ENCODE data around the gene MBD3.

The MBD3 gene

DNA sequence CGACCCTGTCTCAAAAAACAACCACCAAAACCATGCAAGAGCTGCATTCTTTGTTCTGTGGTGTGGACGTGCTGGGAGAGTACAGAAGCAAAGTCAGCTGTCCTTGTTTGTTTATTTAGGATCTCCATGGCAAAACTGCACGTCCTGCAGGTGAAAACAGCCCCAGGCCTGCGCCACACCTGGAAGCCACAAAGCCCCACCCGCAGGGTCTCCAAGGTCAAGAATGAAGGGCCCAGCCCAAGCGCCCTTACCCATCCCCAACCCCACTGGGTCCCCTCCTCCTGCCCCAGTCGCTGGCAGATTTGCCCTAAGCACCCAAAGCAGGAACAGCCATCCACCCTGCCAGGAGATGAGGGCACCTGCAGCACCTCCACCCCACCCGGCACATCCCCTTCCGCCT is 10.5 kb downstream of the MBD3 start:
- in situ Hi-C loops (cut with HindIII; ENCODE audit: low pct_ligation_motif_present, low sequenced_read_pairs), result no loop called here
- DNase-seq, result no peak
- no peak for TF ChIP-seq CTCF (IDR thresholded peaks at IDR 0.05; ENCODE audit: low read depth, low read length, missing control alignments)
- peaks cover 49% of the 10 kb centered on the region for H3K36me3 ChIP-seq (replicated peaks)
- no peak overlapping the region for H3K27ac ChIP-seq
- no peaks in the 10 kb centered on the region for H3K27me3 ChIP-seq (replicated peaks)
- H3K4me3 ChIP-seq (ENCODE audit: low read depth, low read length), result no peak overlapping the region

- no peak overlapping the region for H3K27ac ChIP-seq
- H3K4me3 ChIP-seq (ENCODE audit: low read depth, low read length), result no peak overlapping the region
- no peaks in the 10 kb centered on the region for H3K27me3 ChIP-seq (replicated peaks)
- H3K36me3 ChIP-seq (replicated peaks), result peaks cover 53% of the 10 kb centered on the region
- in situ Hi-C loops (cut with HindIII; ENCODE audit: low pct_ligation_motif_present, low sequenced_read_pairs), result no loop called here
- DNase-seq, result no peak
- TF ChIP-seq CTCF (IDR thresholded peaks at IDR 0.05; ENCODE audit: low read depth, low read length, missing control alignments), result no peak
These were observed 11.7 kb downstream of the MBD3 start for GRCh38 chr19:1580957-1581356.

DNA sequence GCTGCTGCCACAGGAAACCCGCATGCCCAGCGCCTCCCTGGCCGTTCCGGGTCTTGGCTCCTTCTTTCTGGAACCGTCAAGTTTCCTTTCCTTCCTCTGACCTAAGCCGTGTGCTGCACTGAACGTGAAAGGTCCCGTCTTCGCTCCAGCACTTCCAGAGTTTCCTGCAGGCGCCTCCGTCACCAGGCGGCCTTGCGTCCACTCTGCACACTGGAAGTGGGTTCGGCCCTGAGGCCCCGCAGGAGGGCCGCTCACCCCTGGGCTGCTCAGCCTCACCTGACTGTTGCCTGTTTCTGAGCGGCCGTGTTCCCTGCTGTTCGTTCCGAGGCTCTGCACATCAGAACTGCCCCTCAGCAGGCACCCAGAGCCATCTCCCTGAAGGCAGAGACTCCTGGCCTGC is 12.3 kb downstream of the MBD3 start:
- TF ChIP-seq CTCF (IDR thresholded peaks at IDR 0.05; ENCODE audit: low read depth, low read length, missing control alignments), result no peak
- H3K27me3 ChIP-seq (replicated peaks), result no peaks in the 10 kb centered on the region
- in situ Hi-C loops (cut with HindIII; ENCODE audit: low pct_ligation_motif_present, low sequenced_read_pairs), result no loop called here
- no peak for DNase-seq
- H3K4me3 ChIP-seq (ENCODE audit: low read depth, low read length), result no peak overlapping the region
- no peak overlapping the region for H3K27ac ChIP-seq
- H3K36me3 ChIP-seq (replicated peaks), result peaks cover 49% of the 10 kb centered on the region

DNA sequence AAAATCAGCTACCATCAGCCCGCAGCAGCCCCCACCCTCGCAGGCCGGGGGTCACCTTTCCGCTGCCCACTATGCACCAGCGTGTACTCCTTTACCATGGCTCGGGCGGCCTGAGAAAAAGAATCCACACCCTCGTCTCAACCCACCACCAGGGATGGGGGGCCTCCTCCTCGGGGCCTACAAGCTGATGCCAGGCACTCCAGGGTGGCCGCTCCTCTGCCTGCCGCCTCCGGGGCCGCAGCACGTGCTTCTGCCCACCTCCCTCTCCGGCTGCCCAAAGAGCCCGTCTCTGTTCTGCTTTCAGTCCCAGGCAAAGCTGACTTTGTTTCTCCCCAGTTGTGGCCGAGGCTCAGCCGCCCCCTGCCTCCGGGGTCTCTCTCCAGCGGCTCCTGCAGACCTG is 13.4 kb downstream of the MBD3 start:
- peaks cover 42% of the 10 kb centered on the region for H3K36me3 ChIP-seq (replicated peaks)
- TF ChIP-seq CTCF (IDR thresholded peaks at IDR 0.05; ENCODE audit: low read depth, low read length, missing control alignments), result no peak

GRCh38 chr19:1577929-1578618 is 14.6 kb downstream of the MBD3 start:
- peaks cover 34% of the 10 kb centered on the region for H3K36me3 ChIP-seq (replicated peaks)
- TF ChIP-seq CTCF (IDR thresholded peaks at IDR 0.05; ENCODE audit: low read depth, low read length, missing control alignments), result no peak
- no peak overlapping the region for H3K4me3 ChIP-seq (ENCODE audit: low read depth, low read length)

More for the DNA sequence above, 13.4 kb downstream of the MBD3 start:
- Histone ChIP-seq H3K4me3 (ENCODE audit: low read depth, low read length) (no peak overlapping the region), H3K27ac (no peak overlapping the region), H3K27me3 (replicated peaks) (no peaks in the 10 kb centered on the region)
- DNase-seq, result no peak
- in situ Hi-C loops (cut with HindIII; ENCODE audit: low pct_ligation_motif_present, low sequenced_read_pairs), result no loop called here

More at GRCh38 chr19:1577929-1578618, 14.6 kb downstream of the MBD3 start:
- Histone ChIP-seq H3K27ac (no peak overlapping the region), H3K27me3 (replicated peaks) (no peaks in the 10 kb centered on the region)
- in situ Hi-C loops (cut with HindIII; ENCODE audit: low pct_ligation_motif_present, low sequenced_read_pairs), result no loop called here
- DNase-seq, result no peak

Data from brain microvascular endothelial cell (primary cell).